Activated CD4-positive, alpha-beta T cell treated with anti-CD3 and anti-CD28 coated beads, Interleukin-2, amount 50 U/mL, for 24 hours (primary cell): ENCODE results near the gene MACF1.

Experiments used
- DNase-seq, 2 donors: peaks; one replicate each; pipeline ENCODE4 v3.0.0-alpha.2; 2020; ENCODE audit warnings: low read depth in 1 of 2, low spot score in 1 of 2

The MACF1 gene

DNA sequence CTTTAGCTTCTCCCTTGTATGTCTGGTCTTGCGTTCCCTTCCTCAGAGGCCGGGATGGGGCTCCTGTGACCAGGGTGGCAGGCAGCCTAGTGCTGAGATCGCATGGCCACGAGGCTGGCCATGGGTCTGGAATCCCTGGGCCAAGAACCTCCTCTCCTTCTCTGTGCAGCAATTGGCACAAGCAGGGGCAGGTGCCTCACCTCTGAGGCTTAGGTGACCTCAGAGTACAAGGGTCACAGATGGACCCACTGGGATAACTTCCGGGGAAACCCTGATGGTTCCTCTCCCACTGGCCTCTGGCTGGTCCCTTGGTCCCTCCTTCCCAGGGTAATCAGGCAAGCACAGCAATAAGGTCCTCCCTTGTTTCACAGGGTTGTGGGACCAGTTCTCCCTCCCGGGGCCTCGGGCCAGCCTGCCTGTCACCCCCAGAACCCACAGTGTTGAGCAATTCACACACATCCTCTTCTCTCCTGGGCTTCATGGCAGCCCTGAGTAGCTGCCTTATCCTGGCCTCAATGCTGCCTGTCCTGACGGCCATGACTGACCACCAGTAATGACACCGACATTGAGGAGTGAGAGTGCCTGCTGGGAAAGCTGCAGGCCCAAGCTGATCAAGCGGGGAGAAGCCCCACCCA is 325.5 kb downstream of the MACF1 start:
- DNase-seq: no peak

DNA sequence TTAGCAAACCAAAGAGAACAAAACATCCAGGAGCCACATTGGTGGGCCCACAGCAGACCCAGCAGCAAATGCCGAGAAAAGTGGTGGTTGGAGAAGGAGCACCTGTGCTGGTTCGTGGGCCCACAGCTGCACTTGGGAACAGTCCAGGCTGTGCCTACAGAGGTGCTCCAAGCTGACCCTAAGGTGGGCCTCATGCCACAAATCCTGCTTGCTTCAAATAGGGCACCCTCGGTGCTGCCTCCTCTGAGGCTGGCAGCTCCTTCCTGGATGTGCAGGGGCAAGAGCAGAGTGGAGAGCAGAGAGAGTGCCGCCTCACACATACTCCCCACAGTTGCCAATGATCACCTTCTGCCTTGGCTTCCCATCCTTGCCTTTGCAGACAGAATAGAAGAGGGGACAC is 327.0 kb downstream of the MACF1 start:
- no peak for DNase-seq

DNA sequence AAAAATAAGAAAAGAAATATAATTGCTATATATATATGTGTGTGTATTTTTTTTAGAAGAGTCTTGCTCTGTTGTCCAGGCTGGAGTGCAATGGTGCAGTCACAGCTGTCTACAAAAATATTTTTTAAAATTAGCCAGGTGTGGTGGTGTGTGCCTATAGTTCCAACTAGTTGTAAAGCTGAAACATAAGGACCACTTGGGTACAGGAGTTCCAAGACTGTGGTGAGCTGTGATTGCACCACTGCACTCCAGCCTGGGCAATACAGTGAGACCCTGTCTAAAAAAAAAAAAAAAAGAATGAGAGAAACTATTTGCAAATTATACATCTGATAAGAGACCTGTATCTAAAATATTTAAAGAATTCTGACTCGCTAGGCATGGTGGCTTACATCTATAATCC is 328.9 kb downstream of the MACF1 start:
- DNase-seq: no peak
